Ecto neural progenitor cell (in vitro differentiated cells): ENCODE measurements around the gene TTC13.
A peak's percentile ranks its signal among the peaks of the same experiment; 100 is the strongest.
"Not testable (repeated sequence)": the region's sequence is repeated elsewhere in the genome, so short reads cannot be mapped to it uniquely, and the experiment has no call there.

Experiments used
- DNase-seq: peaks from one replicate; pipeline ENCODE4 v3.0.0-alpha.2; 2018; ENCODE audit warnings: low spot score

Gene TTC13

GRCh38 chr1:230978491-230979388 lies at the start of gene TTC13, which contains the start of gene ARV1:
TSS of gene TTC13 (minus strand) at chr1:230978861. CDS start at chr1:230978830, 31 bp downstream.
TSS of gene ARV1 (plus strand) at chr1:230979094. CDS start at chr1:230979106, 12 bp downstream.
- DNase-seq, result peak; percentile 98

GRCh38 chr1:231027971-231028370 lies 49.3 kb upstream of the TTC13 start:
- DNase-seq, result no peak

GRCh38 chr1:231027136-231027925 lies 48.7 kb upstream of the TTC13 start:
- DNase-seq, result no peak

- DNase-seq, result no peak
Observed at GRCh38 chr1:231026576-231026975, 47.9 kb upstream of the TTC13 start.

- DNase-seq, result no peak
Observed at GRCh38 chr1:231023150-231023549, 44.5 kb upstream of the TTC13 start.

GRCh38 chr1:231022543-231022942 lies 43.9 kb upstream of the TTC13 start:
- DNase-seq, result not testable (repeated sequence)

- no peak for DNase-seq
Observed at GRCh38 chr1:231021540-231022031, 42.9 kb upstream of the TTC13 start.

GRCh38 chr1:231020816-231021215 lies 42.2 kb upstream of the TTC13 start:
- DNase-seq, result no peak

- DNase-seq, result no peak
Observed at GRCh38 chr1:231020139-231020601, 41.5 kb upstream of the TTC13 start.

GRCh38 chr1:231019711-231020110 lies 41.0 kb upstream of the TTC13 start:
- no peak for DNase-seq

- DNase-seq, result no peak
Observed at GRCh38 chr1:231016966-231017365, 38.3 kb upstream of the TTC13 start.

- no peak for DNase-seq
Observed at GRCh38 chr1:231016234-231016633, 37.6 kb upstream of the TTC13 start.

- DNase-seq, result no peak
Observed at GRCh38 chr1:231013391-231014015, 34.8 kb upstream of the TTC13 start.

- no peak for DNase-seq
Observed at GRCh38 chr1:231011963-231012362, 33.3 kb upstream of the TTC13 start.

- DNase-seq, result no peak
Observed at GRCh38 chr1:231011360-231011759, 32.7 kb upstream of the TTC13 start.

GRCh38 chr1:231007535-231007934 lies 28.9 kb upstream of the TTC13 start:
- not testable (repeated sequence) for DNase-seq

- DNase-seq, result no peak
Observed at GRCh38 chr1:231001892-231002291, 23.2 kb upstream of the TTC13 start.

GRCh38 chr1:231000639-231001038 lies 22.0 kb upstream of the TTC13 start:
- DNase-seq, result no peak

GRCh38 chr1:231000201-231000600 lies 21.5 kb upstream of the TTC13 start:
- DNase-seq, result no peak

- no peak for DNase-seq
Observed at GRCh38 chr1:230994860-230995259, 16.2 kb upstream of the TTC13 start.

GRCh38 chr1:230992100-230992774 lies 13.6 kb upstream of the TTC13 start:
- no peak for DNase-seq

- no peak for DNase-seq
Observed at GRCh38 chr1:230987448-230987847, 8.8 kb upstream of the TTC13 start.
